NCI-H774 (cell line): ENCODE measurements around the gene TMEM132A.
"Not testable (repeated sequence)": the region's sequence is repeated elsewhere in the genome, so short reads cannot be mapped to it uniquely, and the experiment has no call there.

Experiments used
- DNase-seq: peaks from one replicate; lab custom pipeline; 2025; lab: John Stamatoyannopoulos, UW

Gene TMEM132A

GRCh38 chr11:60905047-60905446 is 19.2 kb upstream of the TMEM132A start:
- DNase-seq: no peak

GRCh38 chr11:60905551-60906113 is 18.6 kb upstream of the TMEM132A start:
- no peak for DNase-seq

- DNase-seq: peak; percentile 96
Observed at GRCh38 chr11:60906132-60906972, 17.9 kb upstream of the TMEM132A start, which contains the start of gene PRPF19. TSS of gene PRPF19 (minus strand) at chr11:60906585. CDS start at chr11:60906382, 203 bp downstream.

- DNase-seq: no peak
Observed at GRCh38 chr11:60908803-60909202, 15.5 kb upstream of the TMEM132A start.

- DNase-seq: not testable (repeated sequence)
Observed at GRCh38 chr11:60909680-60910280, 14.5 kb upstream of the TMEM132A start.

- DNase-seq: no peak
Observed at GRCh38 chr11:60910281-60910687, 14.0 kb upstream of the TMEM132A start.

GRCh38 chr11:60910711-60911380 is 13.4 kb upstream of the TMEM132A start:
- DNase-seq: no peak

- DNase-seq: no peak
Observed at GRCh38 chr11:60912223-60912850, 11.9 kb upstream of the TMEM132A start.

- no peak for DNase-seq
Observed at GRCh38 chr11:60912851-60913528, 11.3 kb upstream of the TMEM132A start.

- peak; percentile 85 for DNase-seq
Observed at GRCh38 chr11:60913793-60914632, 10.2 kb upstream of the TMEM132A start, which contains the start of gene TMEM109. TSS of gene TMEM109 (plus strand) at chr11:60914158. CDS start at chr11:60919694, 5,536 bp downstream.

- DNase-seq: no peak
Observed at GRCh38 chr11:60914633-60915247, 9.5 kb upstream of the TMEM132A start.

GRCh38 chr11:60915248-60915914 is 8.9 kb upstream of the TMEM132A start:
- DNase-seq: no peak

- no peak for DNase-seq
Observed at GRCh38 chr11:60916669-60917206, 7.5 kb upstream of the TMEM132A start.

GRCh38 chr11:60917267-60917666 is 7.0 kb upstream of the TMEM132A start:
- DNase-seq: no peak

- DNase-seq: no peak
Observed at GRCh38 chr11:60918251-60918938, 5.9 kb upstream of the TMEM132A start.

- no peak for DNase-seq
Observed at GRCh38 chr11:60918939-60919265, 5.4 kb upstream of the TMEM132A start.

GRCh38 chr11:60919320-60919719 is 4.9 kb upstream of the TMEM132A start:
- DNase-seq: no peak

GRCh38 chr11:60919956-60920355 is 4.3 kb upstream of the TMEM132A start:
- no peak for DNase-seq

GRCh38 chr11:60921259-60921658 is 3.0 kb upstream of the TMEM132A start:
- DNase-seq: no peak
